ENCODE data around the gene PRELID1.
A peak's percentile ranks its signal among the peaks of the same experiment; 100 is the strongest.
"Not testable (repeated sequence)": the region's sequence is repeated elsewhere in the genome, so short reads cannot be mapped to it uniquely, and the experiment has no call there.

PRELID1 gene

DNA sequence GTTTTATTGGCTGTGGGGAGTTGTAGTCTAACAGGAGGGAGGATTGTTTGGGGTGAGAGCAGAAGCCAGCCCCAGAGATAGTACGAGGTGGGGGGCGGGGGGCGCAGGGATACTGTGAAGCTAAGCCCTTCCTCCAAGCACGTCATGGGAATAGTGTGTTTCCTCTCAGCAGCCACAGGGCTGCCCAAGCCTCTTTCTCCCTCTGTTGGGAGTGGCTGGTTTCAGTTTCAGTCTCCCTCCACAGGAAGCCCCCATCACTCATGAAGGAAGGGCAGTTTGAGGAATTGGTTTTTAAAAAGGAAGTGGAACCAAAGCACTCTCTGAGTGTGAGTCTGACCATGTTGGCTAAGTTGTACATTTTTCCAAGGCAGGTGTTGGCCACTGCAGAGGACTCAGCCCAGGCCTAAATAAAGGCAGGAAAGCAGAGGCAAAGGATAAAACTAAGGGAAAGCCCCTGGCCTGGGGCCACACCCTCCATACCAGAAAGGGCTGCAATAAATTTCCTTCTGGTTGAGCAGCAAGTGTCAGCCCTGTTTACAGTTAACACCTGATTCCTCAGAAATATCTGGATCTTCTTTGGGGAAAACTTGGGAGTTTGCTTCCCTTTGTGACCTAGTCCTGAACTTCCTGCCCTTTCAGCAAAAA lies 3.2 kb upstream of the PRELID1 start:
- peak; percentile 81 for DNase-seq (ENCODE audit: low spot score)

DNA sequence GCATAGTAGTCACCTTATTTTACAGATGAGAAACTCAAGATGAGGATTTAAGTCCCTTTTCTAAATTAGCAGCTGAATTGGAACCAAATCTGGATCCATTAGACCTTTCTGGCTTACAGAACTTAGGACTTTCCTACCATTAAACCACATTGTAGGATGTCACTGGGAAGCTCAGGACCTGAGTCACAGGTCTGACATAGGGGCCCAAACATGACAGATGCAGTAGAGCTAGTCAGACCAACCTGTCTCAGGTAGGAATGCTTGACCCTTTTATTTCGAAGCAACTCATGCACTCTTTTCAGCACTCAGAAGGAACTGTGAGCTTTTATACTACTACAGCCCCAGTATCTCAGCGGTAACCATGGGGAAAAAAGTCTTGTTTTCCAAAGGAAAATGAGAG lies 2.6 kb upstream of the PRELID1 start:
- DNase-seq (ENCODE audit: low spot score) = no peak

DNA sequence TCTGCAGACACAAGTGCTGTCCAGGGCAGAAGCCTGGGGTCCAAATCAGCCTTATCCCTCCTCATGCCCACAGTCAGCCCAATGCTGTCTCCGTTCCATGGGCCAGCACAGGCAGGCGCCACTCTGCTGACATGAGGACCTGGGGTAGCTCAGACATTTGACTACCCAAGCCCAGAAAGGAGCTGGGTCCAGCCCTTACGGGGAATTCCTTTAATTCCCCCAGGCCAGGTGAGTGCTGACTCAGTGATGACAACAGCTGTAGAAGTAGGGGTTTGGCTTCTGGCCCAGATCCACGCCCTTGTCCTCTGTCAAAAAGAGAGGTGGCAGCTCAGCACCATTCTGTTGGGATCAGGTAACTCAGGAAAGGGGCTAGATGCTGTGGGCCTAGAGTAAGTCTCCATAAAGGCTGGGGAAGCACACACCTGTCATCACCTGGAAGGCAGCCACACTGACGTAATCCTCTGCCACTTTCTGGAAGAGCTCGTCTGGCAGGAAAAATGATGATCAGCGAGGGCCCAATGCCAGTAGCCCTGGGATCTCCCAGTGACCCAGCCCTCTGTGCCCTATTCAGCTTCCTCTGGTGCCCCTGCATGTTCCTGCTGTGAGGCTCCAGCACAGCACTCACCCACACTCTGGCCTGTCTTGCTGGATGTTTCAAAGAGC lies 2.0 kb upstream of the PRELID1 start:
- no peak for DNase-seq (ENCODE audit: low spot score)

DNA sequence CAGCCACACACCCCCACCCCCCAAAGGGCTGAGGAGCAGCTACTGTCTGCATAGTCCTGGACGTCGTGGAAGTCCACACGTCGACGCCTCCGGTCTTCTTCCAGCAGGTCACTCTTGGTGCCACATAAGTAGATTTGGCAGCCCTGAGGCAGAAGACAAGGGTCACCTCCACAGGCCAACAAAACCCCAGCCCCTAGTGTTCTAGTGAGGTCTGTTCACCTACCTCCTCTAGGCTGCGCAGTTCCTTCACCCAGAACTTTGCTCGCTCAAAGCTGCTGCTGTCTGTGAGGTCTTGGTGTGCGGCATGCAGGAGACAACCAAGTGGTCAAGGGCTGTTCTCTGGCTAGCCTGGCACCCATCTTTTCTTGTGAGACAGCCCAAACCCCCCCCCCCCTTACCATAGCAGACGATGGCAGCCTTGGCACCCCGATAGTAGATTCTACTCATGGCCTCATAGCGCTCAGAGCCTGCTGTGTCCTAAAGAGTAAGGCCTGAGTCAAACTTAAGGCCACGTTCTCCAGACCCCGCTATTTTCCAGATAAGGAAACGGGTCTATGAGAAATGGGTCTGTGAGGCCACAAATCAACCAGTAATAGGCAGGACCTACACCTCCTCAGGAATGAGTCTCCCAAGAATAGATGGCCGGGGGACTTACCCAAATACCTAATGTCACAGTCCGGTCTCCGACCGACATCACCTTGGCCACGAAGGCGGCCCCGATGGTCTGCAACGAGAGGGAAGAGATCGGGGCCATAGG lies 1.1 kb upstream of the PRELID1 start:
- DNase-seq (ENCODE audit: low spot score) = peak; percentile 37

DNA sequence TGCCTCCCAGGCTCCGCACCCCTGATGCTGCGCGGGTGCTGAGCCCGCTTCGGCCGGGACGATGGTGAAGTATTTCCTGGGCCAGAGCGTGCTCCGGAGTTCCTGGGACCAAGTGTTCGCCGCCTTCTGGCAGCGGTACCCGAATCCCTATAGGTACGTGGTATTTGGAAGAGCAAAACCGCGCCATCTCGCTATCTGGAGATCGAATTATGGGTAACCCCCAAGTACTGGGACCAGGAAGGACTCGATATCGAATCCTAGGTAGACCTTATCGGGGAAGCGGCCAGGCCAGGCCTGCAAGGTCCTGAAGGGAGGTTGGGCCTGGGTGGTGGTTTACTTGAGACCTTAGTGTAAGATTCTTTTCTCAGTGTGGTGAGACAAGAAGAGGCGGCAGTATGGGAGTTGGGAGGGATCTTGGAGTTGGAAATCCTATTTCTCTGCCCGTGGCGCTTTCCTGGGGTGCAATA lies 359 bp downstream of the PRELID1 start:
- DNase-seq (ENCODE audit: low spot score) = no peak

DNA sequence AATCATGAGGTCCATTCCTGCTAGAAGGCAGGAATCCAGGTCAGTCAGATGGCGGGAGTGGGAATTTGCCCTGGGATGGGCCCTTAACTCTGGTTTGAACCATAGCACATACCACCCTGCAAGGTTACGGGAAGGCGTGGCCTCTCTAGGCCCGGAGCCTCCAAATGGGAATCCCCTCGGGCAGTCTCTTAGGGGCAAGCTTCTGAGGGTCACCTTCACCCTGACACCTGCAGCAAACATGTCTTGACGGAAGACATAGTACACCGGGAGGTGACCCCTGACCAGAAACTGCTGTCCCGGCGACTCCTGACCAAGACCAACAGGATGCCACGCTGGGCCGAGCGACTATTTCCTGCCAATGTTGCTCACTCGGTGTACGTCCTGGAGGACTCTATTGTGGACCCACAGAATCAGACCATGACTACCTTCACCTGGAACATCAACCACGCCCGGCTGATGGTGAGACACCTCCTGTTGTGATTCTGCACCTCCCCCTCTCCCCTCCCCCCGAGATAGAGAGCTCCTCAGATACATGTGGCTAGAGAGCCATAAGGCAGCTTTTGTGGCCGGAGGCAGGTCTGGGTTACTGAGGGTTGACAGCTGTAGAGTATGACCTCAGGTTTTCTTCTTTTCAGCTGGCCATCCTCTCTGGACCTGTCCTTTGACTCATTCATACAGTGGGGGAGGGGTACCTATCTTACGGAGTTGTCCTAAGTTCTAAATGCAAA lies 957 bp downstream of the PRELID1 start:
- DNase-seq (ENCODE audit: low spot score) = no peak

DNA sequence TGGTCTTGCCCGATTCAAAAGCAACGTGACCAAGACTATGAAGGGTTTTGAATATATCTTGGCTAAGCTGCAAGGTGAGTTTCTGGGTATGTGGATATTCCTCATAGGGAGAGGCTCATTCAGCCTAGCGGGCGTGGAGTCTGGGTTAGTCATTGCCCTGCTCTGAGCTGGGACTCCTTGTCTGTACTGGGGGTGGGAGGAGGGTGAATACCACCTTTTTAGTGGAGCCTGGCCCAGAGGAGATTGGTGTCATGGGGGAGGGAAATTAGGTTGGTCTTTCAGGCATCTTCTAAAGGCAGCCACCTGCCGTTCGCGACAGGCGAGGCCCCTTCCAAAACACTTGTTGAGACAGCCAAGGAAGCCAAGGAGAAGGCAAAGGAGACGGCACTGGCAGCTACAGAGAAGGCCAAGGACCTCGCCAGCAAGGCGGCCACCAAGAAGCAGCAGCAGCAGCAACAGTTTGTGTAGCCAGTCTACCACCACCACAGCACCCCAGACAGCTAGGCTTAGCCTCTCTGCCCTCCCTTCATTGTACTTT lies 2.6 kb downstream of the PRELID1 start:
- not testable (repeated sequence) for DNase-seq (ENCODE audit: low spot score)

DNA sequence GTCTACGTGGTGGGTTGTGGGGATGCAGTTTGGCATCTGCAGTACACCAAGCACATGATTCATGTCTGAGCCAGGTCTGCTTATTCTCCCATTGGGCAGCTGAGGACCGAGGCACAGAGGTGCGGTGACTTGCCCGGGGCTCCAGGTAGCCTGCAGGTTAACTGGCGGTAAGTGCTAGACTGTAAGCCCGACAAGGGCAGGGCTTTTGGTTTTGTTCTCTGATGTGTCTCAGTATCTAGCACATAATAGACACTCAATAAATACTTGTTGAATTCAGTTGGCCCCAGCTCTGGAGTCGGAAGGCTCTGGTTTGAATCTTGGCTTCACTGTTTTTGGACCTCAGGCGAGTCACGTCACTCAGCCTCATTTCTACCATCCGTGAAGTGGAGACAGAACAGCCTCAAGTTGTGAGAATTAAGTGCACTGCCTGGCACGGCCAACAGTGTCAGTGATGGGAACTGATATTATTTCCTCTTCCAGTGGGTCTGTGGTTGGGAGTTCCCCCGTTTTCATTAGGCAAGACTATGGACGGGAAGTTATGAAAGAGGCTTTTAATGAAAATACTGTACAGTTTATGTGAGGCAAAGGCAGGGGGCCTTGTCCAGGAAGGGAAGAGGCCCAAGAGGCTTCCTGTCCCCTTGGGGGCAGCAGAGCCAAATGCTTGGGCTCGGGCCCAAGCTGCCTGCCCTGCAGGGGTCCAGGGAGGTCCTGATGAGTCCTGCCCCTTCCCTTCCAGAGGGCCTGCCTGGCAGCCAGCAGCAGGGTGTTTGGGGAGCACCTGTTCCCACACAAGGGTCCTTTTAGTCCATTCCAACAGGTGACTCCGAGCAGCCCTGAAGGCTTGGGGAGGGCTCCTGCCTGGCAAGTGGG lies 3.3 kb downstream of the PRELID1 start:
- no peak for DNase-seq (ENCODE audit: low spot score)

DNA sequence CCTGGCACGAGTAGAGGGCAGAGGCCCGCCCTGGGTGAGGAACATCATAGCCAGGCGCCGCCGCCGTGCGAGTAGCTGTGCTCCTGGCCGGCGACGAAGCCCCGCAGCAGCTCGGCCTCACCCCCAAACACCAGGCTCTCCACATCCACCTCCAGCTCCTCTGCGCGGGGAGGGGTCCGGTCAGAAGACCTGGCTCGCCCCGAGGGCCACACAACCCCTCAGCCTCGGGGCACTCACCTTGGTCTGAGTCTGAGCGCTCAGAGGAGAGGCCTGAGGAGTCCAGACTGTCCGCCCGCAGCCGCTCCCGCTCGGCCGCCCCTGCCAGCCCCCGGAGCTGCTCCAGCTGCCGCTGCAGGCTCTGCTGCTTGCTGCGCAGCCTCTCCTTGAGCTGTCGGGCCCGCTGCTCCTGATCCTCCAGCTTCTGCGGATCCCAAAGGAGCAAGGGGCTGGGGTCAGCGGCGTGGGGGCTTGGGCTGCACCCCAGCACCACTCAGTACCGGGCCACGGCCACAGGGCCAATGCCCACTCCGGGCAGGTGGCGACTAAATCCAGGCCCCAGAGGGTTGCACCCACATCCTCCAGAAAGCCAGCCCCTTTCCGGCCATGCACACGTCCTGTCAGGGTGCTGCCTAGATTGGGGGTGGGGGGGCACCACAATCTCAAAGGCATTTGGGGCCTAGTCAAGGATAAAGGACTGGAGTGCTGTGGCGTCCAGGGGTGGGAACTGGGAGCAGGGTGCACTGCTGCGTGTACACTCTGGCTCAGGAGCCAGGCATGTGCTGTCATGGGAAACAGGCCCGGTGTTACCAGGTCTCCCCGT lies 4.2 kb downstream of the PRELID1 start:
- DNase-seq (ENCODE audit: low spot score) = no peak

DNA sequence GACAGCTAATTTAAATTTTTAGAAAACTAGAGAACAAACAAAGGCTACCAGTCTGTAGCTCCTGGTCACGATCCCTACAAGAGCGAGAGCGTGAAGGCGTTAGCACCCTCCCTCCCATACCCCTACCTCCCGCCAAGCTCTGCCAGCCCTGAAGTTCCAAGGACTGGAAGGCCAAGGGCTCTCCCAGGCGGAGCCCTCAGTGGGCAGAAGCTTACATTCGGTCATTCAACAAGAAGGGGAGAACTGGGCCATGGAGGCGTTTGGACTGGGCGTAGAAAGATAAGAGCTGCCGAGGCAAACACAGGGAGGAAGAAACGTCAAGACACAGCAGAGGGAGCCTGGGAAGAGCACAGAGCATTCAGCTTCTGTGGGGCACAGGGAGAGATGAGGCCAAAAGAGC lies 5.1 kb downstream of the PRELID1 start:
- no peak for DNase-seq (ENCODE audit: low spot score)

DNA sequence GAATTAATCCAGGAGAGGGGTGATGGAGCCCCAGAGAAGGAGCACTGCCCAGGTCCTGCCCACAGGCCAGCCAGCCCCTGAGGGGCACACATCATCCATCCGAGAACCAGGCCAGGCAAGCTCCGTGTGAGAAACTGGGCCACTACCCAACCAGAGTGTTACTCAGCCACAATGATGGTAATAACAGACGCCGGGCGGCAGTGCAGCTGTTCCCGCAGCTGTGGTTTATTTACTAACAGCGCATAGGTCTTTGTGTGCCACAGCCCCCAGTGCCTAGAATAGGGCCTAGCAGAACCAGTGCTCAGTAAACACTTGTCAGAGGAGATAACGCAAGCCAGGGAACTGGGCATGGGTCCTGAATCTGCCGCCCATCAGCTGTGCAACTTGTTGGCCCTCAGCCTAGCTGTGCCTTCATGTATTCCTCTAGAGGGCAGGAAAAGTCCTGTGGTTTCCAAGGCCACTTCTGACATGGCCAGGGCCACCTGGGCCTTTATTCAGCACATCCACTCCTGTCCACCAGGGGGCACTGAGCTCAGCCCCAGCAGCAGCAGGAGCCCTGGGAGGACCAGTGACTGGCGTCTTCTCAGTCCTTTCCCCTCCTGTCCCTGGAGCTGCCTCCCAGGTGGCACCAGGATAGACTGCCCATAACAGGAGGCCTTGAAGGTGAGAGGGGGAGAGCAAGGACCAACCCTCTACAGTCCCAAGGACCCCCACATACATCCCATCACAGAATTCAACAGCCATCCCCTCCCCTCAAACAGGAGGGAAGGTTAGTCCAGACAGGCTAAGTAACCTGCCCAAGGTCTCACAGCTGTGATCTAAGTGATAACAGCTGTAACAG lies 6.0 kb downstream of the PRELID1 start:
- DNase-seq (ENCODE audit: low spot score) = peak; percentile 78

DNA sequence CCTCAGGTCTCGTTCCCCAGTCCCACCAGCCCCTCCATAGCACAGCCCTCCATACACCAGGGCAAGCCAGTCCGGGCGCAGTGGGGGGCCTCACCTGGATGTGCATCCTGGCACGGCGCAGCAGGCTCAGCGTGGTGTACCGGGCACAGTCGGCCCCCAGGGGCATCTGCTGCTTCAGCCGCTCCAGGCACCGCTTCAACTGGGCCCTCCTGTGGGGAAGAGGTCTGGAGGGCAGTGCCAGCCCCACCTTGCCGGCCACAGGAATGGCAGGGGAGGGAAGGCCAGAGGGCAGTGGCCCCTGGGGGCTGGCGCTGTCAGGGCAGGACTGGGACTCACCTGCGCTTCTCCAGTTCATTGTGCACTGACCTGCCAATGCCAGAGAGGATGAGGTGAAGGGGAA lies 6.7 kb downstream of the PRELID1 start:
- DNase-seq (ENCODE audit: low spot score) = no peak

DNA sequence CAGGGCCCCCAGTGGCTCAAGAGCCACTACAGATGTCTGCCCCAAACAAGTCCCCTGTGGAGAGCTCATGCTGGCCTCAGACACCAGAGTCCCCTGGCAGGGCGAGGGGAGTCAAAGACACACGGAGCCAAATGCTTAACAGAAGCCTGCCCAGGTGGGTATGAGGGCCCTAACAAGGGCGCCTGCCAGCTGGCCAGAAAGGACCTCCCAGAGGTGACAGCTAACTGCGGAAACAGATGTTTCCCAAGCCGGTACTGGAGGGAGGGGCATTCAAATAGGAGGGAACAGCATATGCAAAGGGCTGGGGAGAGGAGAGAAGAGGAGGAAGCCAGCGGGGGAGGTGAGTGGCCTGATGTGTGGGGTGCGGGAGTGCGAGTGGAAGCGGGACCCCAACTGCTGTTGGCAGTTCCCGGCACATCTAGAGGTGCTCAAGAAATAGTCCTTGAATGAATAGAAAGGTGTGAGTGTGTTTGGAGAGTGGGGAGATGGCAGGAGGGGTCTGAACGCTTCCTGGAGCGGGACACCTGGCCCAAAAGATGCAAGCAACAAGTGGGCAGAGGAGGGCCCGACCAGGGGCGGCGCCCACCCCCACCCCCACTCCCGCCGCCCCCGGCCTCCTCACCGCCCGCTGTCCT lies 7.3 kb downstream of the PRELID1 start:
- no peak for DNase-seq (ENCODE audit: low spot score)

DNA sequence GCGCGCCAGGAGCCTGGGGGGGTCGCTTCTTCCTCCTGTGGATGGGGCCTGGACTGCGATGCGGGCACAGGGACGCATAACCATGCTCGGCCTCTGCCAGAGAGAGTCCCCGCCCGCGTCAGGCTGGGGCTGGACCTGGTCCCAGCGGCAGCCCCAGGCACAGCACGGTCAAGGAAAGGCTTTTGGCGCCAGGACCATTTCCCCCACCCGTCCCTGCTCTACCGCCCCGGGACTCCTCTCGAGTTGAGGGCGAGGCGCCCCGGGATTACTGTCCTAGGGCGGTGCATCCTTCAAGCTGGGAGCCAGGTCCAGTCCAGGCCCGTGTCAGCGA lies 7.8 kb downstream of the PRELID1 start:
- DNase-seq (ENCODE audit: low spot score) = peak; percentile 59

DNA sequence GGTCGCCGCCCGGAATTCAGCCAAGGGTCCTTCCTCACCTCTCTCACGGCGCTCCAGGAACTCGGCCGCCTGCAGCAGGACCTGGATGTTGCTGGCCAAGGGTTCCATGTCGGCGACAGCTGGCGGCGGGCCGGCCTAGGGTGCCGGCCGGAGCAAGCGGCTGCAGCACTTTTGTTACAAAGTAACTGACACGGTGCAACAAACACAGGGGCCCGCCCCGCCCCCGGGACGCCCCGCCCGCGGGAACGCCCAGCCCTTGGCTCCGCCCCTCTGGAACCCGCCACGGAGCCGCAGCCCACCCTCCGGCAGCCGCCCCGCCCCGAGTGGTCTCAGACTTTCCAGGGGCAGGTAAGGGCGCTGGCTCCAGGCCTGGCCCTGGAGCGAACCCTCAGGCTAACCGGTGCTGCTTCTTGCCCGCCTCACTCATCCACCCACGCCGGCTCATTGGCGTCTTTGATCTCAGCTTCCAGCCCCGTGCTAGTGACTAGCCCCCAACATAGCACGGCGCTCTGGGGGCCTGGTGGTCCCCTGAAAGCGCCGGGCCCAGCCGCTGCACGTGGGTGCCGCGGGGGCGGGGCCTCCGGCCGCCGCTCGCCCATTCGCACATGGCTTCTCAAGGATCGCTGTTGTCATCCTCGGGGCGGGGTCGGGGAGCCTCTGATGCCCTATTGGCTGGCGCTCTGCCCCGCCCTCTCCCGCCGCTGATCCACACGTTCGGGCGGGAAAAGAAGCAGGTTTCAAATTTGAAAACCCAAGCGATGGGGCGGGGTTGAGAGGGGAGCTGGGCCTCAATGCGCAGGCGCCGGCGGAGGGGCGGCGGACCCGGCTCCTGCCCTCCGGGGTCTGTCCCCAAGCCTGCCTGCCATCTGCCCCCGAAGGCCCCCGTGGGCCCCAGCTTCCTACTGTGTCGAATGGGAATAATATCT lies 8.4 kb downstream of the PRELID1 start, which contains the start of gene MXD3:
Gene MXD3 (minus strand): TSS at position 176 of the 926 bp plus-strand sequence. CDS start 68 bp downstream, at position 108.
- DNase-seq (ENCODE audit: low spot score) = peak; percentile 99

DNA sequence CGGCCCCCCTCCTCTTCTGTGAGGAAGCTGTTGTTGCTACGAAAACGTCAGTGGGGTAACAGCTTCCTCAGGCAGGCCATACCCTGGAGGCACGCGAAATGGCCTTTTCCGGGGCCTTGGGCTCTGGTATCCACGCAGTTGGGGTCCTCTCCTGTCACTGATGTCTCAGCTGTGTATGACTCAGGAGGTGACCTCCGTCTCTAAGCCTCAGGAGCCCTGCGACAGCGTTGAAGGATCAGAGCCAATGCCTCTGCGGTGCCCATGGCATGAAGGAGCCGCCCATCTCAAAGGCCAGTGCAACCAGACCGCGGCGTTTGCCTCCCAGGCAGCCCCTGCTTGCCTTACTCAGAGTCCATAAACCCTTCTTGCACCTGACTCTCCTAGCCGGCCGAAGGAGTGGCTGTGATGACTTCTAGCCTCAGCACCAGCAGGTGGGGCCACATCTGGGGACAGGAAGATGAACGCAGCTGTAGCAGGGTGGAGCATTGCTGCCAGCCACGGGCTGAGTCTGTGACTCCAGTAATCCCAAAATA lies 9.1 kb downstream of the PRELID1 start:
- DNase-seq (ENCODE audit: low spot score) = no peak

DNA sequence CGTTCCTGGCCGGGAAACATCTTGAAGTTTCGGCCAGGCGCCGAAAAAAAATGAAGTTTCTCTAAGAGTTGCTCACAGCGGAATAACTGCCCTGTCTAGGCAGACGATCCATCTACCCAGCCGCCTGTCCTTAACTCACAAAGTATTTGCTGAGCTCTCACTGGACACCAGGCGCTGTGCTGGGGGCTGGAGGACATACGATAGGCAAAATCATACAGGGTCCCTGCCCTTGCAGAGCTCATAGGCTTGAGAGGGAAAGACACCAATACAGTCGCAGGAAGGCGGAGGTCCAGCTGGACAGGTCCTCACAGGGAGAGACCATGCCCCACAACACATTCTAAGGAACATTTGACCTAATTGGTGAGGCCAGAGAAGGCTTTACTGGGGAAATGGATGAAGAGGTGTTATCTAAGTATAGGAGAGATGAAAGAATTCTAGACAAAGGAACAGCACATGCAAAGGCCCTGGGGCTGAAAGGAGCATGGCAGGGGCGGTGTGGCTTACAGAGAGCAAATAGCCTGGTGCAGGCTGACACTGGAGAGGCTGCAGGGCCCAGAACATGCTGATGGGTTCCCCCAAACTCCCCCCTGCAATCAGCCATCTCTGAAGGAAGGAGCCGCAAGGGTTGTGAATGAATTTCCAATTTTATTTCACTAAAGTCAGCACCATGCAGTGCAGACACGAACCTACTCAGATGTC lies 10.1 kb downstream of the PRELID1 start:
- no peak for DNase-seq (ENCODE audit: low spot score)
